ENCODE results near the gene TRAF1. TPM values are rescaled to one million over a fixed set of nuclear protein-coding genes. Genes with fewer than 3 reads are reported as not detected.
A peak's percentile ranks its signal among the peaks of the same experiment; 100 is the strongest.

The TRAF1 gene
- total and polyA plus RNA-seq, 10 of the 15 experiments (the other 5 are each of a cell fraction or from before 2014, with no cell fraction given): 13.8 to 163 (median 128) TPM

DNA sequence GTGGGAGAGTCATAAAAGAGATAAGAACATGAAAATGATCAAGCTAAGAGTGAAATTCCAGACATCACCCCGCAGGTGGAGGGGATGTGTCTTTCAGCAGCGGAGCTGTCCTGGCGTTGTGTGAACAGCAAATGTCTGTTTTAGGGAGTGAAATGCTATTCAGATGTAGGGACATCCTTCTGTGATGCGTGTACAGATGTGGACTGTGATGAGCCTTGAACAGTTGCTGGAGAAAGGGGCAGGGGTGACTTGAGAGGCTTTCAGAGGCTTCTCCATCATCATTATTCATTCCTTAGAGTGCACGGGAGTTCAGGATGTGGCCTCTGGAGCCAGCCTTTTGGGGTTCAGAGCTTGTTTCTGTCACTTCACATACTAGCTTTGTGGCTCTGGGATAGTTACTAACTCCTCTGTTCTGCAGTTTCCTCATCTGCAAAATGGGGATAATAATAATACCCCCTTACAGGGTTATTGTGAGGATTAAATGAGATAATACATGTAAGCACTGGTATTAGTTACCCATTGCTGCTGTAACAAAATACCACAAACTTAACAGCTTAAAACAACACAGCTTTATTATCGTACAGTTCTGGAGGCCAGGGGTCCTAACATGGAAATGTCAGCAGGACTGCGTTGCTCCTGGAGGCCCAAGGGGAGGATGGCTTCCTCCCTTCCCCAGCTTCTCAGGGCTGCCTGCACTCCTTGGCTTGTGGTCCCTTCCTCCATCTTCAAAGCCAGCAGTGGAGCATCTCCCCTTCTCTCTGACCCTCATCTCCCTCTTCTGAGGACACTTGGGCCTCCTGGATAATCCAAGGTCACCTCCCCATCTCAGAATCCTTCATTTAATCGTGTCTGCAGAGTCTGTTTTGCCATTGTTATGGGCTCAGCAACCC is 9.4 kb downstream of the TRAF1 start:
- SMC1A ChIA-PET (ENCODE audit: uncharacterized antibody, unreplicated experiment): interaction anchor here (1.0 to 26.1 kb wide), 9 partner anchors 8 to 64 kb away, joined by 3 to 522 read pairs (median 8); no protein-coding TSS in a partner anchor
- RAD21 ChIA-PET (ENCODE audit: unreplicated experiment): interaction anchor here (0.8 to 11.9 kb wide), 6 partner anchors 9 to 40 kb away, joined by 3 to 196 read pairs (median 3); partner anchors contain the start of gene PHF19
- DNase-seq (ENCODE audit: low read depth, low spot score) (no peak), FAIRE-seq (no peak), ATAC-seq (no peak)
- in situ Hi-C loops (cut with MboI) (no loop called here), intact Hi-C loops (cut with micrococcal nuclease; ENCODE audit: unreplicated experiment) (no loop called here)
- Histone ChIP-seq H3K27ac (ENCODE audit: control insufficient read depth, insufficient read depth) (peak overlapping the region; percentile 20), H3K27me3 (replicated peaks in 1 of 2; ENCODE audit: control insufficient read depth in 2 of 2, insufficient read depth in 2 of 2, low read length in 1 of 2) (no peaks in the 10 kb centered on the region), H3K4me1 (ENCODE audit: control insufficient read depth, insufficient read depth, low read length) (peaks cover 26% of the 10 kb centered on the region), H3K4me3 (no peak overlapping the region), H3K9me3 (replicated peaks; ENCODE audit: control insufficient read depth, insufficient read depth, low read length) (peaks cover 2% of the 10 kb centered on the region; the same call in 1 of the 3 replicates), H4K20me1 (ENCODE audit: control insufficient read depth, insufficient read depth) (no peaks in the 10 kb centered on the region), H3K36me3 (ENCODE audit: control insufficient read depth in 2 of 2, insufficient read depth in 2 of 2, low read length in 1 of 2) (peaks cover 34 to 47% of the 10 kb centered on the region in 2 experiments), H3K4me2 (ENCODE audit: control insufficient read depth, insufficient read depth) (peak overlapping the region; percentile 46), H3K79me2 (ENCODE audit: control insufficient read depth, insufficient read depth, low read length) (peaks cover 68% of the 10 kb centered on the region), H2AFZ (ENCODE audit: control insufficient read depth, low read depth, low read length) (no peak overlapping the region), H3K9ac (ENCODE audit: control insufficient read depth, insufficient read depth, low read length) (no peak overlapping the region)
- CTCF ChIA-PET: interaction anchor here (0.8 to 3.4 kb wide), 8 partner anchors 10 to 64 kb away, joined by 3 to 19 read pairs (median 4); no protein-coding TSS in a partner anchor
- POLR2A ChIA-PET: interaction anchor here (1.0 to 11.5 kb wide), 8 partner anchors 8 to 31 kb away, joined by 3 to 224 read pairs (median 6); no protein-coding TSS in a partner anchor
- BruUV-seq (replicated peaks): no TSS peak
- WGBS (ENCODE audit: insufficient coverage, insufficient replicate concordance, low lambda C conversion rate, missing lambda C conversion rate): 87% methylated on average over 8 of the region's 8 CpGs
- TF ChIP-seq, protein P1, sequence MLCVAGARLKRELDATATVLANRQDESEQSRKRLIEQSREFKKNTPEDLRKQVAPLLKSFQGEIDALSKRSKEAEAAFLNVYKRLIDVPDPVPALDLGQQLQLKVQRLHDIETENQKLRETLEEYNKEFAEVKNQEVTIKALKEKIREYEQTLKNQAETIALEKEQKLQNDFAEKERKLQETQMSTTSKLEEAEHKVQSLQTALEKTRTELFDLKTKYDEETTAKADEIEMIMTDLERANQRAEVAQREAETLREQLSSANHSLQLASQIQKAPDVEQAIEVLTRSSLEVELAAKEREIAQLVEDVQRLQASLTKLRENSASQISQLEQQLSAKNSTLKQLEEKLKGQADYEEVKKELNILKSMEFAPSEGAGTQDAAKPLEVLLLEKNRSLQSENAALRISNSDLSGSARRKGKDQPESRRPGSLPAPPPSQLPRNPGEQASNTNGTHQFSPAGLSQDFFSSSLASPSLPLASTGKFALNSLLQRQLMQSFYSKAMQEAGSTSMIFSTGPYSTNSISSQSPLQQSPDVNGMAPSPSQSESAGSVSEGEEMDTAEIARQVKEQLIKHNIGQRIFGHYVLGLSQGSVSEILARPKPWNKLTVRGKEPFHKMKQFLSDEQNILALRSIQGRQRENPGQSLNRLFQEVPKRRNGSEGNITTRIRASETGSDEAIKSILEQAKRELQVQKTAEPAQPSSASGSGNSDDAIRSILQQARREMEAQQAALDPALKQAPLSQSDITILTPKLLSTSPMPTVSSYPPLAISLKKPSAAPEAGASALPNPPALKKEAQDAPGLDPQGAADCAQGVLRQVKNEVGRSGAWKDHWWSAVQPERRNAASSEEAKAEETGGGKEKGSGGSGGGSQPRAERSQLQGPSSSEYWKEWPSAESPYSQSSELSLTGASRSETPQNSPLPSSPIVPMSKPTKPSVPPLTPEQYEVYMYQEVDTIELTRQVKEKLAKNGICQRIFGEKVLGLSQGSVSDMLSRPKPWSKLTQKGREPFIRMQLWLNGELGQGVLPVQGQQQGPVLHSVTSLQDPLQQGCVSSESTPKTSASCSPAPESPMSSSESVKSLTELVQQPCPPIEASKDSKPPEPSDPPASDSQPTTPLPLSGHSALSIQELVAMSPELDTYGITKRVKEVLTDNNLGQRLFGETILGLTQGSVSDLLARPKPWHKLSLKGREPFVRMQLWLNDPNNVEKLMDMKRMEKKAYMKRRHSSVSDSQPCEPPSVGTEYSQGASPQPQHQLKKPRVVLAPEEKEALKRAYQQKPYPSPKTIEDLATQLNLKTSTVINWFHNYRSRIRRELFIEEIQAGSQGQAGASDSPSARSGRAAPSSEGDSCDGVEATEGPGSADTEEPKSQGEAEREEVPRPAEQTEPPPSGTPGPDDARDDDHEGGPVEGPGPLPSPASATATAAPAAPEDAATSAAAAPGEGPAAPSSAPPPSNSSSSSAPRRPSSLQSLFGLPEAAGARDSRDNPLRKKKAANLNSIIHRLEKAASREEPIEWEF (IDR thresholded peaks at IDR 0.05; ENCODE audit: insufficient replicate concordance, low read depth, low read length): no peak
- TF ChIP-seq NR2F1 (conservative IDR thresholded peaks at IDR 0.05) (no peak), YY1 (IDR thresholded peaks at IDR 0.05; ENCODE audit: low read depth, low read length) (no peak), DPF2 (IDR thresholded peaks at IDR 0.05) (no peak), JUNB (IDR thresholded peaks at IDR 0.05) (no peak), POLR2A (IDR thresholded peaks at IDR 0.05; ENCODE audit: low read depth, low read length) (peak; percentile 45; the same call in 1 of the 2 replicates), ZNF217 (IDR thresholded peaks at IDR 0.05) (peak; percentile 76)
- TF ChIP-seq, protein P2, sequence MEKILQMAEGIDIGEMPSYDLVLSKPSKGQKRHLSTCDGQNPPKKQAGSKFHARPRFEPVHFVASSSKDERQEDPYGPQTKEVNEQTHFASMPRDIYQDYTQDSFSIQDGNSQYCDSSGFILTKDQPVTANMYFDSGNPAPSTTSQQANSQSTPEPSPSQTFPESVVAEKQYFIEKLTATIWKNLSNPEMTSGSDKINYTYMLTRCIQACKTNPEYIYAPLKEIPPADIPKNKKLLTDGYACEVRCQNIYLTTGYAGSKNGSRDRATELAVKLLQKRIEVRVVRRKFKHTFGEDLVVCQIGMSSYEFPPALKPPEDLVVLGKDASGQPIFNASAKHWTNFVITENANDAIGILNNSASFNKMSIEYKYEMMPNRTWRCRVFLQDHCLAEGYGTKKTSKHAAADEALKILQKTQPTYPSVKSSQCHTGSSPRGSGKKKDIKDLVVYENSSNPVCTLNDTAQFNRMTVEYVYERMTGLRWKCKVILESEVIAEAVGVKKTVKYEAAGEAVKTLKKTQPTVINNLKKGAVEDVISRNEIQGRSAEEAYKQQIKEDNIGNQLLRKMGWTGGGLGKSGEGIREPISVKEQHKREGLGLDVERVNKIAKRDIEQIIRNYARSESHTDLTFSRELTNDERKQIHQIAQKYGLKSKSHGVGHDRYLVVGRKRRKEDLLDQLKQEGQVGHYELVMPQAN (conservative IDR thresholded peaks at IDR 0.05): no peak
- TF ChIP-seq, protein P3, sequence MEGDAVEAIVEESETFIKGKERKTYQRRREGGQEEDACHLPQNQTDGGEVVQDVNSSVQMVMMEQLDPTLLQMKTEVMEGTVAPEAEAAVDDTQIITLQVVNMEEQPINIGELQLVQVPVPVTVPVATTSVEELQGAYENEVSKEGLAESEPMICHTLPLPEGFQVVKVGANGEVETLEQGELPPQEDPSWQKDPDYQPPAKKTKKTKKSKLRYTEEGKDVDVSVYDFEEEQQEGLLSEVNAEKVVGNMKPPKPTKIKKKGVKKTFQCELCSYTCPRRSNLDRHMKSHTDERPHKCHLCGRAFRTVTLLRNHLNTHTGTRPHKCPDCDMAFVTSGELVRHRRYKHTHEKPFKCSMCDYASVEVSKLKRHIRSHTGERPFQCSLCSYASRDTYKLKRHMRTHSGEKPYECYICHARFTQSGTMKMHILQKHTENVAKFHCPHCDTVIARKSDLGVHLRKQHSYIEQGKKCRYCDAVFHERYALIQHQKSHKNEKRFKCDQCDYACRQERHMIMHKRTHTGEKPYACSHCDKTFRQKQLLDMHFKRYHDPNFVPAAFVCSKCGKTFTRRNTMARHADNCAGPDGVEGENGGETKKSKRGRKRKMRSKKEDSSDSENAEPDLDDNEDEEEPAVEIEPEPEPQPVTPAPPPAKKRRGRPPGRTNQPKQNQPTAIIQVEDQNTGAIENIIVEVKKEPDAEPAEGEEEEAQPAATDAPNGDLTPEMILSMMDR (IDR thresholded peaks at IDR 0.05 in 2 of 3, conservative IDR thresholded peaks at IDR 0.05 in 1 of 3; ENCODE audit: control insufficient read depth in 2 of 3, extremely low read depth in 1 of 3, insufficient read depth in 1 of 3, low read depth in 3 of 3, low read length in 3 of 3): no peak
- TF ChIP-seq, protein P4, sequence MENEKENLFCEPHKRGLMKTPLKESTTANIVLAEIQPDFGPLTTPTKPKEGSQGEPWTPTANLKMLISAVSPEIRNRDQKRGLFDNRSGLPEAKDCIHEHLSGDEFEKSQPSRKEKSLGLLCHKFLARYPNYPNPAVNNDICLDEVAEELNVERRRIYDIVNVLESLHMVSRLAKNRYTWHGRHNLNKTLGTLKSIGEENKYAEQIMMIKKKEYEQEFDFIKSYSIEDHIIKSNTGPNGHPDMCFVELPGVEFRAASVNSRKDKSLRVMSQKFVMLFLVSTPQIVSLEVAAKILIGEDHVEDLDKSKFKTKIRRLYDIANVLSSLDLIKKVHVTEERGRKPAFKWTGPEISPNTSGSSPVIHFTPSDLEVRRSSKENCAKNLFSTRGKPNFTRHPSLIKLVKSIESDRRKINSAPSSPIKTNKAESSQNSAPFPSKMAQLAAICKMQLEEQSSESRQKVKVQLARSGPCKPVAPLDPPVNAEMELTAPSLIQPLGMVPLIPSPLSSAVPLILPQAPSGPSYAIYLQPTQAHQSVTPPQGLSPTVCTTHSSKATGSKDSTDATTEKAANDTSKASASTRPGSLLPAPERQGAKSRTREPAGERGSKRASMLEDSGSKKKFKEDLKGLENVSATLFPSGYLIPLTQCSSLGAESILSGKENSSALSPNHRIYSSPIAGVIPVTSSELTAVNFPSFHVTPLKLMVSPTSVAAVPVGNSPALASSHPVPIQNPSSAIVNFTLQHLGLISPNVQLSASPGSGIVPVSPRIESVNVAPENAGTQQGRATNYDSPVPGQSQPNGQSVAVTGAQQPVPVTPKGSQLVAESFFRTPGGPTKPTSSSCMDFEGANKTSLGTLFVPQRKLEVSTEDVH (IDR thresholded peaks at IDR 0.05; ENCODE audit: low read depth, partially characterized antibody): no peak
